Neutrophil (primary cell): Measurements from ENCODE around the gene HAND2.

Experiments
- H3K27ac ChIP-seq: fragments of 200-600 bp; sonication (generic); 2 replicates; pipeline ENCODE4 v1.5.1; 2016; ENCODE audit warnings: mild to moderate bottlenecking, moderate library complexity
- H3K27me3 ChIP-seq: fragments of 200-600 bp; sonication (generic); 2 replicates; pipeline ENCODE4 v1.6.0; 2016; ENCODE audit warnings: mild to moderate bottlenecking
- H3K36me3 ChIP-seq: fragments of 200-600 bp; sonication (generic); 2 replicates; pipeline ENCODE4 v1.5.1; 2017
- H3K4me1 ChIP-seq, 2 experiments: fragments of 200-600 bp in 1 of 2; sonication (generic) in 1 of 2; 1 replicate in 1 of 2; 2 replicates in 1 of 2; pipeline versions ENCODE4 v1.5.1 to v1.6.1; 2013 to 2016; ENCODE audit warnings: low read depth in 1 of 2, low read length in 1 of 2, mild to moderate bottlenecking in 1 of 2, moderate library complexity in 1 of 2; ENCODE audit not compliant: control insufficient read depth in 1 of 2, insufficient read depth in 1 of 2
- H3K4me3 ChIP-seq, 2 experiments: fragments of 200-600 bp in 1 of 2; sonication (generic) in 1 of 2; 1 replicate in 1 of 2; 2 replicates in 1 of 2; pipeline ENCODE4 v1.5.1; 2013 to 2016; ENCODE audit warnings: low read depth in 1 of 2, low read length in 1 of 2, mild to moderate bottlenecking in 1 of 2, moderate library complexity in 1 of 2
- H3K9me3 ChIP-seq: fragments of 200-600 bp; sonication (generic); 2 replicates; pipeline ENCODE4 v1.5.1; 2016
- CTCF ChIP-seq: fragments of 200-600 bp; sonication (generic); IDR thresholded peaks from 2 replicates; pipeline ENCODE4 v1.5.1; 2016; ENCODE audit warnings: antibody characterized with exemption

The HAND2 gene

GRCh38 chr4:173560896-173561295 lies 30.9 kb upstream of the HAND2 start:
- Histone ChIP-seq H3K9me3 (no peaks in the 10 kb centered on the region), H3K27me3 (peaks cover 70% of the 10 kb centered on the region), H3K36me3 (no peaks in the 10 kb centered on the region), H3K27ac (no peak overlapping the region), H3K4me3 (no peak overlapping the region), H3K4me1 (no peaks in the 10 kb centered on the region)
- TF ChIP-seq CTCF = no peak

DNA sequence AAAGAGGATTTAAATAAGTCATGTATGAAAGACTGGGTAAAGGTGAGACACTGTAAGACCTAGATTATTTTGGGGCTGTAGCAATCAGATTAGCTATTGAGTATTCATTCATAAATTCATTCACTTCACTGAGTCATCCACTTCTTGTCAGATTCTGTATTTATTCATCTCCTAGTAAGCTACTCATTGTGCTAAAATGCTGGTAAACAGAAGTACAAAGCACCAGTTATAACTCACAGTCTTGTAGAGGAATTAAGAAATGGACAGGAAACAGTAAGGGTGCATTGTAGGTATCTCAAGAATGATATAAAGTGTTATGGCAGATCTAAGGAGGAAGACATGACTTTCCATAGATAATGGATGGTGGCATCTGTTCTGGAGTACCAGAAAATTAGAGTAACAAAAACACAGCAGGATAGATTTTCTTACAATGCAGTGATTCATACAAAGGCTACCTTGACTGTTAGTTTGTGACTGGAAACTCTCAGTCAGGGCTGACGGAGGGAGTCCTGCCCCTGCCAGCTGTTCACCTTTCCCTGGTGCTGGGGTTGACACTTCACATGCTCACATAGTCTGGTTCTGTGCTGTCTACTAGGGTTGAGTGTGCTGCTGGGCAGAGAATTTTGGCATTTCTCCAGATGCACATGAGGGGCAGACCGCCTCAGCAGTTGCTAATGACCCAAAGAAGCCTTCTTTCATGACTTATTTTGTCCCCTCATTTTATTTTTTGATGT lies 26.5 kb upstream of the HAND2 start:
- H3K27me3 ChIP-seq = peaks cover 86% of the 10 kb centered on the region
- no peak overlapping the region for H3K27ac ChIP-seq
- H3K9me3 ChIP-seq = no peaks in the 10 kb centered on the region
- no peaks in the 10 kb centered on the region for H3K4me1 ChIP-seq
- H3K4me3 ChIP-seq = no peak overlapping the region
- no peaks in the 10 kb centered on the region for H3K36me3 ChIP-seq
- no peak for TF ChIP-seq CTCF

- no peaks in the 10 kb centered on the region for H3K36me3 ChIP-seq
- H3K27me3 ChIP-seq = peaks cover 100% of the 10 kb centered on the region
- no peak for TF ChIP-seq CTCF
- no peaks in the 10 kb centered on the region for H3K4me1 ChIP-seq
- H3K4me3 ChIP-seq = no peak overlapping the region
- no peak overlapping the region for H3K27ac ChIP-seq
- no peaks in the 10 kb centered on the region for H3K9me3 ChIP-seq
These were observed 17.9 kb upstream of the HAND2 start for GRCh38 chr4:173547889-173548288.

DNA sequence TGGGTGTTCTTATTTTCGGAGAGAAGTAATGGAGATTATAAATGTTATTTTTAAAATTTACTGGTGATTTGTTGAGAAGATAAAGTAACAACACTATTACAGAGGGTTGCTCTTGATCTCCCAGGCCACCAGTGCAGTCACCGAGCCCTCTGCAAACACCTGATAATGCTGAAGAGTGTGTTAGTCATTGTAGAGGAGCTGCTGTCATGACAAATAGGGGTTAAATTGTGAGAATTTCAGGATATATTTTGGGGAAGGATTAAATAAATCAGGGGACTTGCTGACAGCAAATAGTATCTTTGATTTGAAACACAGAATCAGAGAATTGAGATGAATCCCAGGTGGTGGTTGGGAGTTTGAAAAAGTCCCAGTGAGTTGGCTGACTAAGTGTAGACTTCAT lies 16.7 kb upstream of the HAND2 start:
- no peak for TF ChIP-seq CTCF
- H3K36me3 ChIP-seq = no peaks in the 10 kb centered on the region
- no peak overlapping the region for H3K27ac ChIP-seq
- H3K9me3 ChIP-seq = no peaks in the 10 kb centered on the region
- no peak overlapping the region for H3K4me3 ChIP-seq
- no peaks in the 10 kb centered on the region for H3K4me1 ChIP-seq
- peaks cover 100% of the 10 kb centered on the region for H3K27me3 ChIP-seq

GRCh38 chr4:173545440-173545839 lies 15.4 kb upstream of the HAND2 start:
- H3K4me3 ChIP-seq = no peak overlapping the region

More at GRCh38 chr4:173545440-173545839, 15.4 kb upstream of the HAND2 start:
- no peaks in the 10 kb centered on the region for H3K4me1 ChIP-seq
- no peaks in the 10 kb centered on the region for H3K9me3 ChIP-seq
- no peaks in the 10 kb centered on the region for H3K36me3 ChIP-seq
- H3K27ac ChIP-seq = no peak overlapping the region
- no peak for TF ChIP-seq CTCF
- H3K27me3 ChIP-seq = peaks cover 100% of the 10 kb centered on the region
